ENCODE results near the gene CAPN1.

DNA sequence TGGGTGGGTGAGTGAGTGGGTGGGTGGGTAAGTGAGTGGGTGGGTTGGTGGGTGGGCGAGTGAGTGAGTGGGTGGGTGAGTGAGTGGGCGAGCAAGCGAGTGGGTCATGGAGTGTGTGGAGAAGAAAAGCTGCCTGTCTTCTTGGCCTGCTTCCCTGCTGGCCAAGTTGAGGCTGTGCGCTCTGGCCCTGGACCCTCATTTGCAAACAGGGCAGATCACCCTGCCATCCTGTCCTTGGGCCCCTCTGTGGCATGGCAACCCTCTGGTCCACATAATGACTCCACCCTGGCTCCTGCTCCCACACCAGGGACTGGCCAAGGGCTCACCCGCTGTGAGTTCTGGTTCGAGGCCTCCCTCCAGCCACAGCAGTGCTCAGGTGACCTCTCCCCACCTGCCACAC lies 35.1 kb downstream of the CAPN1 start:
- TF ChIP-seq, protein P1, sequence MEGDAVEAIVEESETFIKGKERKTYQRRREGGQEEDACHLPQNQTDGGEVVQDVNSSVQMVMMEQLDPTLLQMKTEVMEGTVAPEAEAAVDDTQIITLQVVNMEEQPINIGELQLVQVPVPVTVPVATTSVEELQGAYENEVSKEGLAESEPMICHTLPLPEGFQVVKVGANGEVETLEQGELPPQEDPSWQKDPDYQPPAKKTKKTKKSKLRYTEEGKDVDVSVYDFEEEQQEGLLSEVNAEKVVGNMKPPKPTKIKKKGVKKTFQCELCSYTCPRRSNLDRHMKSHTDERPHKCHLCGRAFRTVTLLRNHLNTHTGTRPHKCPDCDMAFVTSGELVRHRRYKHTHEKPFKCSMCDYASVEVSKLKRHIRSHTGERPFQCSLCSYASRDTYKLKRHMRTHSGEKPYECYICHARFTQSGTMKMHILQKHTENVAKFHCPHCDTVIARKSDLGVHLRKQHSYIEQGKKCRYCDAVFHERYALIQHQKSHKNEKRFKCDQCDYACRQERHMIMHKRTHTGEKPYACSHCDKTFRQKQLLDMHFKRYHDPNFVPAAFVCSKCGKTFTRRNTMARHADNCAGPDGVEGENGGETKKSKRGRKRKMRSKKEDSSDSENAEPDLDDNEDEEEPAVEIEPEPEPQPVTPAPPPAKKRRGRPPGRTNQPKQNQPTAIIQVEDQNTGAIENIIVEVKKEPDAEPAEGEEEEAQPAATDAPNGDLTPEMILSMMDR (conservative IDR thresholded peaks at IDR 0.05 in 1 of 2, IDR thresholded peaks at IDR 0.05 in 1 of 2; ENCODE audit: low read depth in 1 of 2, low read length in 2 of 2) = no peak
- TF ChIP-seq EZH2 (IDR thresholded peaks at IDR 0.05; ENCODE audit: low read length, missing control alignments) = no peak
